Hematopoietic multipotent progenitor cell treated with erythropoietin and hydrocortisone succinate and interleukin-3 and kit ligand, for 15 days (in vitro differentiated cells): Measurements from ENCODE around the gene DDX41.

ENCODE experiments used
- DNase-seq: peaks from one replicate; pipeline ENCODE4 v3.0.0-alpha.2; 2015; ENCODE audit warnings: low spot score

Gene DDX41

DNA sequence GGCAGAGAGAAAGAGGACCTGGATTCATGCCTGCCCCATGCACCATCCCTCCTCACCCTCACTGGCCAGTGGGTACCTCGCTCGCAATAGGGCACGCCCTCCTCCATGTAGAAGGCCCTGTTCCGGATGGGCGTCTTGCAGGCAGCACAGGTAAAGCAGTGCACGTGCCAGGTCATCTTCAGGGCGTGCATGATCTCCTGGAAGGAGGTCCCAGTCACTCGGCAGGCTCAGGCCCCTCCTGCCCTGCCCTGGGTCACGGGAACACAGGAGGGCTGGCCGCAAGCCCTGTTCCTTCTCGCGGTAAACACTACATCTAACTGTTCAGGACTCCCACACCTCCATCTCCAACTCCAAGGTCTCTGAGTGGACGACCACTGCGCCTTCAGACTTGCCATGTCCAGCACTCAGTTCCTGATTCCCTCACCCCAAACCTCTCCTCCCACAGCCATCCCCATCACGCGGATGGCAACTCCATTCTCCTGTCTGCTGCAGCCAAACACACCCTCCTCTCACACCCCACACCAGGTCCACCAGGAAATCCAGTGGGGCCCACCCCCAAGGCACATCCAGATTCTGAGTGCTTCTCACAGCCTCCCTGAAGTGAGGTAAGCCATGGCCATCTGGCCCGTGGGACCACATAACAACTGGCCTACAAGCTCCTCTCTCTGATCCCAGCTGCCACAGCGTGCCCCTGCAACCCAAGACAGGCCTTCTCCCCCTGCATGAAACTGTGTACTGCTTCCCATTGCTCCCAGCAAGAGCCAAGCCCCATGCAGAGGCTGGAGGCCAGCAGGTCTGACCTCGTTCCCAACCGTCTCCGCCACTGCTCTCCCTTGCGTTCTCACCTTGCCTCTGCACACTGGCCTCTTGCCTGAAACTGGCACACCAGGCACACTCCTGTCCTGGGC, 32.5 kb downstream of the DDX41 start:
- DNase-seq, result no peak

DNA sequence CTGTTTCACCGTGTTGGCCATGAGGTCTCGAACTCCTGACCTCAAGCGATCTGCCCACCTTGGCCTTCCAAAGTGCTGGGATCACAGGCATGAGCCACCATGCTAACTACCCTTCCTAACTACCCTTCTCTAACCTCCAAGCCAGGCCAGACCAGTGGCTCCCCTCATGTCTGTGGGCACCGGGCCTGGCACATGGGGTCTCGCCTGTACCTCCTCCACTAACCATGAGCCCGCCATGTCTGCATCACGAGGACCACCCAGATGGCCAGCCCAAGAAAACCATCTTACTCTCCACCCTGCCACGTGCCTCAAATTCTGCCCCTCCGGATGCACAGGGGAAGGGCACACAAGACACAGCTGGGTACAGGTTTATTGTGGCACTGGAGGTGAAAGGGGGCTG, 33.7 kb downstream of the DDX41 start:
- no peak for DNase-seq

DNA sequence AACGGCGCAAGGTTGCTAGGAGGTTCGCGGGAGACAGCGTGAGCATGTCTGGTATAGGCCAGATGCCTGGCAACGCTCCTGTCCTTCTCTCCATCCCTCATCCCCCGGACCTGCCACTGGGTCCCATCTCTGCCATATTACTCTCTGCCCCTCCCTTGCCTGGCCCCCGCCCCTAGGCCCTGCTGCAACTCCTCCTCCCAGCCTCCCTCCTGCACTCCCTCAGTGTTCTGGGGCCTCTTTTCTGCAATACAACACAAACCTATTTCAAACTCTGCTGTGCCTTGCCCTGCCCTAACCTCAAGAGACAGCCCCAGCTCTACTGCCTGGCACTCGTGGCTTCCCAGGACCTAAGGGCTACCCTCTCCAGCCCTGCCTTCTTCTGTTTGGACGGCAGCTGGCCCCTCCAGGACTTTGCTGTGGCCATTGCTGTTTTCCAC, 34.4 kb downstream of the DDX41 start:
- DNase-seq, result no peak

DNA sequence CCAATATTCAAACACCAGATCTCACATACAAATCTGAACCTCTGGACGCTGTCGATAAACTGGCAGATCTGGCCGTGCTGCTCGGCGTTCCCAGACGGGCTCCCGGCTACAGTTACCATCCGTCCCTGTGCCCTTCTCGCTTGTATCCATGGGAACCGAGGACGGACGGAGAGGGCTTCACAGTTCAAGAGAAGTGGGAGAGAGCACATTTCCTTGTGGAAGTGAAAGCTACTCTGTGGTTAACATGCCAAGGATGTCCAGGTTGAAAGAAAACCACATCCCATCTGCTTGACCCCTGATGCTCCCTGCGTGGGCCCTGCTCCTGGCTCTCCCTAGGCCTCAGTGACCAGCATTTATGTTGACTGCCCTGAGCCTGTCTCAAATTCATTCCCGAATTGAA, 37.0 kb downstream of the DDX41 start:
- no peak for DNase-seq

GRCh38 chr5:177478711-177479646, 37.8 kb downstream of the DDX41 start:
- peak; percentile 69 for DNase-seq

DNA sequence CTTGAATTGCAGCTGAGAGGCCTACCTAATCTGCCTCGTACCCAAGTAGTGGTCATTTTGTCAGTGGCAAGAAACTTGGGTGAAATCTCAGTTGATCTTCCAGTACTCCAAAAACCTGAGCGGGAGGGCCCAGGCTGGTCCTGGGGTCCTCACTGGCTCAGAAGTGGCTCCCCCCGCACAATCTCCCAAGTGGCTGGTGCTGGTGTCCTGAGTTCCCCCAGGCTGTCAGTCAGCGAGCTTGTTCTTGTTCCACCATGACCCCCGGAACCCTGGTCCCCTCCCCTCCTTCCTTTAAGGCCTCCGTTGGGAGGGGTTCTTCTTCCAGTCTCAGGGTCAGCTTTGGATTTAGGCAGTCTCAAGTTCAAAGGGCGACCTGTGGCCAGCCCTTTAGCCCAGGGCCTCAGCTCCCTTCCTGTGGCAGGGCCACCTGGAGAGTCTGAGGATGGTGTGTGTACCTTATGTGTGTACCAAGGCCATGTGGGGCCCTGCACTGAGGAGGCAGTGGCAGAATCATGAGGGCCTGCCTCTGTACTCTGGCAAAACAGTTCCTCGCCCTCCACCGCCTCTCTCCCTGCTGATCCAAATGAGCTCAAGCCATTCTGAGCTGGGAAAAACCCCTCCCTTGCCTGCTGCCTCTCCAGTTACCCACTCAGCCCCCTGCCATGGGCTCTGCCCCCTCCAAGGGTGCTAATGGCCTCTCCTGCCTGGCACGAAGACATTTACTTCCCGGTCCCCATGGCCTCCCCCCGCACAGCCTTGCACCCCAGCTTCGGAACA, 38.9 kb downstream of the DDX41 start:
- no peak for DNase-seq

- no peak for DNase-seq
Observed at GRCh38 chr5:177476531-177477233, 40.1 kb downstream of the DDX41 start.

DNA sequence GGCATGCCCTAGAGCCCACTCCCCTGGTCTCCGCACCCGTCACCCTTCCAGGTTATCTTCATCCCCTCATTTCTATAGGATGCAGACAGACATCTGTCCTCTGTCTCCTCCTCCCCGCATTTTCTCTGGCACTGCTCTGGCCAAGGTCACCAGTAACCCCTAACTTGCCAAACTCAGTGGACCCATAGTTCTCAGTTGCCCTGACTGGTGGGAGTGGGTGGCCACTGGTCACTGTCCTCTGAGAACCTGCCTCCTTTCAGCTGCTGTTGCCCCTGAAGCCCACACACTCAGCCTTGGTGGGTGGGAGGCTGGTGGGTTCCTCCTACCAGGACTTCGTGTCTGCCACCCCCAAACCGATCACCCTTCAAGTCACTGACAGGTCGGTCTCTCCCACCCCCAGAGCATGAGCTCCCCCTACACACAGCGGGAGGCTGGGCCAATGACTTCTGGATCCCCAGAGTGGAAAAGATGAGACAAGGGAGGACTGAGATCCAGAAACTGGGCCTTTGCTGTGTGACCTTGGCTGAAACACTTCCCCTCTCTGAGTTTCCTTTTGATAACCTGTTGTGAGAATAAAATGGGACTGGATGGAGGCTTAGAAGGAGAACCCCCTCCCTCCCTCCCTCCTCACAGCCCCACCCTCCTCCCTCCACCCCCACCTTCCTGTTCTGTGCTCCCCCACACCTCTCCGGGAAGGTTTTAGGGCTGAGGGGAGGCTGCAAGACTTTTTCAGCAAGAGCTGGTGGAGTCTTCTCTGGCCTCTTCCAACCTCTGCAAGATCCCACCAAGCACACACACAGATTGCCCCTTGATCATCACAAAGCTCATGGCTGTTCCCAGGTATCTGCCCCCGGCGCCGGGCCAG, 41.0 kb downstream of the DDX41 start:
- no peak for DNase-seq

GRCh38 chr5:177474846-177475562, 41.8 kb downstream of the DDX41 start:
- no peak for DNase-seq

- no peak for DNase-seq
Observed at GRCh38 chr5:177474002-177474476, 42.7 kb downstream of the DDX41 start.

GRCh38 chr5:177473443-177474001, 43.2 kb downstream of the DDX41 start, which contains the start of gene DBN1:
Gene DBN1, minus strand, starts transcription at chr5:177473634. Its CDS starts 113 bp downstream, at chr5:177473521.
- no peak for DNase-seq

- DNase-seq, result no peak
Observed at GRCh38 chr5:177472460-177473442, 44.0 kb downstream of the DDX41 start.

DNA sequence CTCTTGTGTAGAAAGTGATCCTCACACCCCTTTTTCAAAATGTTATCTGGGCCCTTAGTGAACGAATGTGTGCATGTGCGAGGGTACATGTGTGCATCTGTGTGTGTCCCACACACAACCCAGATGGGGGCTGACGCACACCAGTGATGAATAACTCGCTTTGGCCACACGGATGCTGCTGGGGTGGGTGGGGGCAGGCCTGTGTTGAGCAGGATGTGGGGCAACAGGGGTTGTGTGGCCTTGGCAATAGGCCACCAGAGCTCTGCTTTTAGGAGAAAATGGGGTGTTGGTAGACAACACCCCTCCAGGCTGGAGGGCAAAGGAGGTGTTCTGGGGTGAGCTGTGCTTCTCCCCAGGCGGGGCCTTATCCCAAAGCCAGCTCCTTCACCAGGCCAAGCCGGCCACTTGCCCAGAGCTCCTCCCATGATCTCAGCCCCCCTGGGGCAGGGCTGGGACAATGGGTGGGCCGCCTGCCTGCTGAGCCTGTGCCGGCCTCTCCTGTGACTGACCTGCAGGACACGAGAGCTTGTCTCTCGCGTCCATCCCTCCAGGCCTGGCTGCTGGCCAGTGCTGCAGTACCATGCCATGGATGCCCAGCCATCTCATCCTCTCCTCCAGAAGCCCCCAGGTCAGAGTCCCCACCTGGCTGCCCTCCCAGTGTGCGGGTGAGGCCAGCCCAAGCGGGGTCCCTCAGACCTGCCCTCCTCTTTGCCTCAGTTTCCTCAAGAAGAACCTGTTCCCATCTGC, 45.0 kb downstream of the DDX41 start:
- DNase-seq, result no peak

GRCh38 chr5:177470759-177471536, 45.8 kb downstream of the DDX41 start:
- DNase-seq, result no peak

DNA sequence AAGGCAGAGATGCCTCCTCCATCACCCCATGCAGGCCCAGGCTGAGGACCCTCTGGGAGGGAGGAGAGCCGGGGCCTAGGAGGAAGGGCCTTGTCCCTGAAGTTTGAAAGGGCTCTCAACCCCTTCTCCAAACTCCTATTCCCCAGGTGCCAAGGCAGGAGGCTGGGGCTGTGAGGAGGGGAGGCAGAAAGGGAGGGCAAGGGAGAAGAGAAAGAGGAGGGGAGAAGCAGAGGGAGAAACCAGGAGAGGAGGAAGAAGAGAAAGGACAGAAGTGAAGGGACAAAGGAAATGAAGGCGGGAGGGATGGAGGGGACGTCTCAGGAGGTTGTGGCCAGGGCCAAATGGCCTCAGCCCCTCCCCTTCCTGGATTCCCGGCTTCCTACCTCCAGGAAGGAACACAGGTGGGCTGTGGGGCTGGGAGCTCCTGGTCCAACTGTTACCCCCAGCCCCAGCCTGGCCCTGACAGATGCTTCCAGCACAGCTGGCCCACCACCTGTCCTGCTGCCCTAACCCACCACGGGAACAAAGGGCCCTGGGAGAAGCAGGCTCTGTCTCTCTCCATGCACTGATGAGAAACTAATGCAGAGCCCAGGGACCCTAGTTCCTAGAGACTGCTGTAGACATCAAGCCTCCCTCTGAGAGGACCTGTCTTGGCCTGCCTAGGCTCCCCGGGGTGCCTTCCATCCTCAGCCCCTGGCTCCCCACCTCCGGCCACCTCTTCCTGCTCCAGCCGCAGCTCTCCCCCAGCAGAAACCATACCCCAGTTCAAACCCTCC, 46.8 kb downstream of the DDX41 start:
- DNase-seq, result no peak
